Activated naive CD4-positive, alpha-beta T cell treated with anti-CD3 and anti-CD28 coated beads, Interleukin-2, amount 50 U/mL, for 16 hours (primary cell): ENCODE measurements around the gene GAPVD1.
A peak's percentile ranks its signal among the peaks of the same experiment; 100 is the strongest.
"Not testable (repeated sequence)": the region's sequence is repeated elsewhere in the genome, so short reads cannot be mapped to it uniquely, and the experiment has no call there.

ENCODE experiments used
- DNase-seq: peaks from one replicate; pipeline ENCODE4 v3.0.0-alpha.2; 2020

GAPVD1 gene, protein sequence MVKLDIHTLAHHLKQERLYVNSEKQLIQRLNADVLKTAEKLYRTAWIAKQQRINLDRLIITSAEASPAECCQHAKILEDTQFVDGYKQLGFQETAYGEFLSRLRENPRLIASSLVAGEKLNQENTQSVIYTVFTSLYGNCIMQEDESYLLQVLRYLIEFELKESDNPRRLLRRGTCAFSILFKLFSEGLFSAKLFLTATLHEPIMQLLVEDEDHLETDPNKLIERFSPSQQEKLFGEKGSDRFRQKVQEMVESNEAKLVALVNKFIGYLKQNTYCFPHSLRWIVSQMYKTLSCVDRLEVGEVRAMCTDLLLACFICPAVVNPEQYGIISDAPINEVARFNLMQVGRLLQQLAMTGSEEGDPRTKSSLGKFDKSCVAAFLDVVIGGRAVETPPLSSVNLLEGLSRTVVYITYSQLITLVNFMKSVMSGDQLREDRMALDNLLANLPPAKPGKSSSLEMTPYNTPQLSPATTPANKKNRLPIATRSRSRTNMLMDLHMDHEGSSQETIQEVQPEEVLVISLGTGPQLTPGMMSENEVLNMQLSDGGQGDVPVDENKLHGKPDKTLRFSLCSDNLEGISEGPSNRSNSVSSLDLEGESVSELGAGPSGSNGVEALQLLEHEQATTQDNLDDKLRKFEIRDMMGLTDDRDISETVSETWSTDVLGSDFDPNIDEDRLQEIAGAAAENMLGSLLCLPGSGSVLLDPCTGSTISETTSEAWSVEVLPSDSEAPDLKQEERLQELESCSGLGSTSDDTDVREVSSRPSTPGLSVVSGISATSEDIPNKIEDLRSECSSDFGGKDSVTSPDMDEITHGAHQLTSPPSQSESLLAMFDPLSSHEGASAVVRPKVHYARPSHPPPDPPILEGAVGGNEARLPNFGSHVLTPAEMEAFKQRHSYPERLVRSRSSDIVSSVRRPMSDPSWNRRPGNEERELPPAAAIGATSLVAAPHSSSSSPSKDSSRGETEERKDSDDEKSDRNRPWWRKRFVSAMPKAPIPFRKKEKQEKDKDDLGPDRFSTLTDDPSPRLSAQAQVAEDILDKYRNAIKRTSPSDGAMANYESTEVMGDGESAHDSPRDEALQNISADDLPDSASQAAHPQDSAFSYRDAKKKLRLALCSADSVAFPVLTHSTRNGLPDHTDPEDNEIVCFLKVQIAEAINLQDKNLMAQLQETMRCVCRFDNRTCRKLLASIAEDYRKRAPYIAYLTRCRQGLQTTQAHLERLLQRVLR (N-terminal part only)

GRCh38 chr9:125261501-125262293, at the start of gene GAPVD1:
Gene GAPVD1, plus strand, starts transcription at chr9:125261826. Its CDS starts 37,096 bp downstream, at chr9:125298922.
- peak; percentile 88 for DNase-seq

GRCh38 chr9:125214186-125214585, 47.4 kb upstream of the GAPVD1 start:
- DNase-seq: no peak

DNA sequence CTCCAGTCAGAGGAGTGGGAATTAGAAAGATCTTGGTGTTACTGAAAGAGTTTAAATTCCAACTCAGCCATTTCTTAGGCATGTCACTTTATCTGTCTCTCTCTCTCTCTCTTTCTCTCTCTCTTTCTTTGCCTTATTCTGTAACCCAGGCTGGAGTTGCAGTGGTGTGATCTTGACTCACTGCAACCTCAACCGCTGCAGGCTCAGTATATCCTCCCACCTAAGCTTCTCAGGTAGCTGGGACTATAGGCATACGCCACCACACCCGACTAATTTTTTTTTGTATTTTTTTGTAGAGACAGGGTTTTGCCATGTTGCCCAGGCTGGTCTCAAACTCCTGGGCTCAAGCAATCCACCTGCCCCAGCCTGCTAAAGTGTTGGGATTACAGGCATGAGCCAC, 43.0 kb upstream of the GAPVD1 start:
- DNase-seq: no peak

GRCh38 chr9:125224858-125225257, 36.8 kb upstream of the GAPVD1 start:
- DNase-seq: not testable (repeated sequence)

DNA sequence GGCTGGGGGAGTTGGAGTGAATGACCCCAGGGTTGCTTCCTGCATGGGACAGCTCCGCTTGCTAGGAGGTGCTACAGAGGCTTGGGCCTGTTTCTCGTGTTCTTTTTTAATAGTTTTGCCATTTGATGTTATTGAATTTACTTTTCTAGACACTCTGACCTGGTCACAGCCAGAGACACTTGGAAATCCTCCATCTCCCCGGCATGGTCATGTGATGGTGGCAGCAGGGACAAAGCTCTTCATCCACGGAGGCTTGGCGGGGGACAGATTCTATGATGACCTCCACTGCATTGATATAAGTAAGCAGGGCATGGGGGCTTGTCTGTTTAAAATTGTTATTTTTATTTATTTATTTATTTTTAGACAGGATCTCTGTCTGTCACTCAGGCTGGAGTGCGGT, 33.9 kb upstream of the GAPVD1 start:
- no peak for DNase-seq

GRCh38 chr9:125233678-125234077, 27.9 kb upstream of the GAPVD1 start:
- no peak for DNase-seq

DNA sequence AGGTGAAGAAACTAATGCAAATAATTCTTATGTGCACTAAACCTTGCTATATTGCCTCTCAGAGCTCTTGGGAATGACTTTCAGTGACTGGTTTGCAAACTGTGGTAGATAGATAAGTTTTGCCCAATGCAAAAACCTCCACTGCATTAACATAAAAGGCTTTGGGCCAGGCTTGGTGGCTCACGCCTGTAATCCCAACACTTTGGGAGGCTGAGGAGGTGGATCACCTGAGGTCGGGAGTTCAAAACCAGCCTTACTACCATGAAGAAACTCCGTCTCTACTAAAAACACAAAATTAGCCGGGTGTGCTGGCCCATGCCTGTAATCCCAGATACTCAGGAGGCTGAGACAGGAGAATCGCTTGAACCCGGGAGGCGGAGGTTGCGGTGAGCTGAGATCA, 27.5 kb upstream of the GAPVD1 start:
- not testable (repeated sequence) for DNase-seq

GRCh38 chr9:125235804-125236519, 25.7 kb upstream of the GAPVD1 start:
- DNase-seq: no peak

GRCh38 chr9:125236520-125237159, 25.0 kb upstream of the GAPVD1 start:
- not testable (repeated sequence) for DNase-seq

DNA sequence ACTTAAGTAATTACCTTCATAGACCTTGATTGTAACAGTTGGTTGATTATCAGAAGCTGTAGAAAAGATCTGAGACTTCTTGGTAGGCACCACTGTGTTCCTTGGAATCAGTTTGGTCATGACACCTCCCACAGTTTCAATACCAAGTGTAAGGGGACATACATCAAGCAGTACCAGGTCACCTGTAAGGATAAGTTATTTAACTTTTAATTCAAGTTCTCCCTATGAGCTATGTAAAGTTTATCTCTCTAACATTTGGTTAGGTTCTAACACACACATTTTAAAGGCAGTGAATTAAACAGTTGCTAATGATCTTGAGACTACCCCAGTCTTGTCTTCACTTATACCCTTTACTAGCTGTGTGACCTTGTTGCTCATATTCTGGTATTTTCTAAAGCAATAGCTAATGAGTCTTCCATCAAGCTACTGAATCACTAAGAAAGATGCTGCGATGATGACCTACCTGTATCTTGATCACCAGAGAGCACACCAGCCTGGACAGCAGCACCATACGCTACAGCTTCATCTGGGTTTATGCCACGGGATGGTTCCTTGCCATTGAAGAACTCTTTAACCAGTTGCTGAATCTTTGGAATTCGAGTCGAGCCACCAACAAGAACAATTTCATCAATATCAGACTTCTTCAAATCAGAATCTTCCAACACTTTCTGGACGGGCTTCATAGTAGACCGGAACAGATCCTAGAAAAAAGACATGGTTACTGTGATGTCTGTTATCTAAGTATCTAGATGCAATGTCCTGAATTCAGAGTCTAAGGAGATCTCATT, 23.3 kb upstream of the GAPVD1 start:
- no peak for DNase-seq

DNA sequence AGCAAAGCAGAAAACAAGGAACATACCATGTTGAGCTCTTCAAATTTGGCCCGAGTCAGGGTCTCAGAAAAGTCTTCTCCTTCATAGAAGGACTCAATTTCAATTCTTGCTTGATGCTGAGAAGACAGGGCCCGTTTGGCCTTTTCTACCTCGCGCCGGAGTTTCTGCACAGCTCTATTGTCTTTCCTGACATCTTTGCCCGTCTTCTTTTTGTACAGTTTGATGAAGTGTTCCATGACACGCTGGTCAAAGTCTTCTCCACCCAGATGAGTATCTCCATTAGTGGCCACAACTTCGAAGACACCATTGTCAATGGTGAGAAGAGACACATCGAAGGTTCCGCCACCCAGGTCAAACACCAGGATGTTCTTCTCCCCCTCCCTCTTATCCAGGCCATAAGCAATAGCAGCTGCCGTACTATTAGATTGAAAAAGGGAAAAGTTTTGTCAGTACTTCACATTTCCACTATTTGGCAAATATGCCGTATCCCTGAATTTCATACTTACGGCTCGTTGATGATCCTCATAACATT, 22.6 kb upstream of the GAPVD1 start:
- DNase-seq: no peak

DNA sequence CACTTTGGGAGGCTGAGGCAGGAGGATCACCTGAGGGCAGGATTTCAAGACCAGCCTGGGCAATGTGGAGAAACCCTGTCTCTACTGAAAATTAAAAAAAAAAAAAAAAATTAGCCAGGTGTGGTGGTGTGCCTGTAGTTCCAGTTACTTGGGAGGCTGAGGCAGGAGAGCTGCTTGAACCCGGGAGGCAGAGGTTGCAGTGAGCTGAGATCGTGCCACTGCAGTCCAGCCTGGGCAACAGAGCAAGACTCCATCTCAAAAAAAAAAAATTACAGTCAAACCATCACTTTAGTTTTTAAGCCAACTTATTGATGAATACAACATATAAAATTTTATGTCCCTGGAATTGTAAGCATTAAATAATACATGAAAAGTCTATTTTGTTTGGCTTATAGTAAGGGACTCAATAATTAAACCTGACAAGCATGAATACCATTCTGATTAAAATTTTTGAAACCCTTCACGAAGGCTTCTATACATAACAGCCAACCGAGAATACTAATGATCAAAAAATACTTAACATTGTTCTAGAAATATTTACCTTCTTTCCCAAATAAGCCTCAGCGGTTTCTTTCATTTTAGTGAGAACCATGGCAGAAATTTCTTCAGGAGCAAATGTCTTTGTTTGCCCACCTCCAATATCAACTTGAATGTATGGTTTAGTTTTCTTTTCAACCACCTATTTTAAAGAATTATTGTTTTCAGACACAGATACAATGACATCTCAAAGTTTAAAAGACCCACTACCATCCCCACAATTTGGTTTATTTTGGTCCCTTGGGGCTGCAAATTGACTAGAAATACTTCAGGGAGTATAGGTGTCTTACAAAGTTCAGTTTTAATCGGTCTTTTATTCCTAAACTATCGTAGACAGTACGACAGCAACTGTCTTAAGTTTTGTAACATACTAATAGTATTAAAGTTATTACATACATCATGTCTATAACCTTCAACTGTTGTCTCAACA, 21.7 kb upstream of the GAPVD1 start:
- DNase-seq: no peak

DNA sequence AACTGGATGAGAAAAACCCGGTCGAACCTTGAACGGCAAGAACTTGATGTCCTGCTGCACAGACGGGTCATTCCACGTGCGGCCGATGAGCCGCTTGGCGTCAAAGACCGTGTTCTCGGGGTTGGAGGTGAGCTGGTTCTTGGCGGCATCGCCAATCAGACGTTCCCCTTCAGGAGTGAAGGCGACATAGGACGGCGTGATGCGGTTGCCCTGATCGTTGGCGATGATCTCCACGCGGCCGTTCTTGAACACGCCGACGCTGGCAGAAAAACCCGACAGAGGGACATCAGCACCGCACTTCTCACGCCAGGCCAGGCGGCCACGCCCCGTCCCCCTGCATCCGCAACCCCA, 21.0 kb upstream of the GAPVD1 start:
- DNase-seq: peak; percentile 49

GRCh38 chr9:125241000-125241862, 20.4 kb upstream of the GAPVD1 start, which contains the start of gene HSPA5:
Gene HSPA5, minus strand, starts transcription at chr9:125241343. Its CDS starts 217 bp downstream, at chr9:125241126.
- peak; percentile 100 for DNase-seq

DNA sequence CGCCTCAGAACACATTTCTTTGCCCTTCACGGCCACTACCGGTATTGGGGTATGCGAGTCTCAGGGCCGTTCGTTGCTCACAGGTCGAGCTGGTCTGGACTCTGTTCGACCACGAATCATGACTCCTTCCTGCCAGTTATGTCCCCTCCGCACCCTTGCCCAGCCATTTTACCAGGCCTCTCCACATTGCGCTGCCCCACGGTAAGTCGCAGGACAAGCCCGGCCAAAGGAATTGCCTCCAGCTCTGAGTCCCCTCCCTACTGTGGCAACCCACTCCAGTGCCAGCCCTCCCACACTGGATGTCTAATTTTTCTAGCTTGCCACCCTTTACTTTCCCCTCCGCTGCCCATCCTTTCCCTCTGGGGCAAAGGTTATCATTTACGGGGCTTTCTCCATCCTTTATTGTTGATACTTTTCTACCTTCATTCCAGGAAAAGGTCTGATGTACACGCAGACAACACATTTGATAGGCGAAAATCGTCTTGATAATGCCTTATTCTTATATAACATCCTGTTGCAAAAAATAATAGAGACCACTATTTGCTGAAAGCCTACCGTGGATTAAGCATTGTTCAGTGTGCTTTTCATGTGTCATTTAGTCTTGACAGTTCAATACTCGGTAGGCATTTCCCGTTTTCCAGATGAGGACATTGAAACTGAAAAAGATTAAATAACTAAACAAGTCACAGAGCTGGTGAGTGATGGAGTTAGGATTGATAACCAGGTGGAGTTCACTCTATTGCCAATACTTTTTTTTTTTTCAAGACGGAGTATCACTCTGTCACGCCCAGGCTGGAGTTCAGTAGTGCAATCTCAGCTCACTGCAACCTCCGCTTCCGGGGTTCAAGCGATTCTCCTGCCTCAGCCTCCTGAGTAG, 19.5 kb upstream of the GAPVD1 start:
- no peak for DNase-seq

DNA sequence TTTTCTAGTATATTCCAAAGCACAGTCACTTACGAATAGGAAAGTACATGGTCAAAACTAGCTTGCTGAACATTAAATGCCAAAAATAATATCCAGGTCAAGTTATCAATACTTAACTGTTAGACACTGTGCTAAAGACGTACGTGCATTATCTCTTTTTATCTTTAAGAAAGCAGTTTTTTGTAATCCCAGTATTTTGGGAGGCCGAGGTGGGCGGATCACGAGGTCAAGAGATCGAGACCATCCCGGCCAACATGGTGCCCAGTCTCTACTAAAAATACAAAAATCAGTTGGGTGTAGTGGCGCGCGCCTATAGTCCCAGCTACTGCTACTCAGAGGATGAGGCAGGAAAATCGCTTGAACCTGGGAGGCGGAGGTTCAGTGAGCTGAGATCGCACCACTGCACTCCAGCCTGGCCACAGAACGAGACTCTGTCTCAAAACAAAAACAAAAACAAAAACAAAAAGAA, 17.8 kb upstream of the GAPVD1 start:
- DNase-seq: no peak
